HCT116 (cell line): ENCODE measurements around the gene RAD50.

Source experiments
- CEBPB ChIP-seq: IDR thresholded peaks from 2 replicates; pipeline ENCODE4 v1.6.1; 2012; ENCODE audit warnings: low read depth
- ELF1 ChIP-seq: IDR thresholded peaks from 2 replicates; pipeline ENCODE4 v1.6.1; 2012; ENCODE audit warnings: low read depth, borderline replicate concordance
- FOSL1 ChIP-seq: IDR thresholded peaks from 2 replicates; pipeline ENCODE4 v1.6.1; 2012; ENCODE audit warnings: low read depth
- JUND ChIP-seq: IDR thresholded peaks from 2 replicates; pipeline ENCODE4 v1.6.1; 2012
- POLR2A ChIP-seq: IDR thresholded peaks from 2 replicates; pipeline ENCODE4 v1.7.0; 2011; ENCODE audit warnings: borderline replicate concordance; ENCODE audit not compliant: insufficient read depth, insufficient read length; ENCODE audit errors: extremely low read depth
- POLR2AphosphoS5 ChIP-seq: IDR thresholded peaks from 2 replicates; pipeline ENCODE4 v1.6.1; 2011; ENCODE audit warnings: mild to moderate bottlenecking, low read depth, low read length, moderate library complexity
- ZFX ChIP-seq: fragments of 450-650 bp; IDR thresholded peaks from 2 replicates; pipeline ENCODE4 v1.6.1; 2017
- TF ChIP-seq, protein P1 (sequence below), 3 experiments: fragments of 200-600 bp in 1 of 3; sonication (generic) in 1 of 3; IDR thresholded peaks in 2 of 3; conservative IDR thresholded peaks in 1 of 3; 2 replicates each; pipeline ENCODE4 v1.5.1; 2012 to 2017; ENCODE audit warnings: low read depth in 2 of 3, low read length in 2 of 3, antibody characterized with exemption in 1 of 3, borderline replicate concordance in 1 of 3, control low read depth in 1 of 3, mild to moderate bottlenecking in 1 of 3, mixed read lengths in 1 of 3, mixed run types in 1 of 3, moderate library complexity in 1 of 3; ENCODE audit not compliant: insufficient read depth in 1 of 3

DNA sequence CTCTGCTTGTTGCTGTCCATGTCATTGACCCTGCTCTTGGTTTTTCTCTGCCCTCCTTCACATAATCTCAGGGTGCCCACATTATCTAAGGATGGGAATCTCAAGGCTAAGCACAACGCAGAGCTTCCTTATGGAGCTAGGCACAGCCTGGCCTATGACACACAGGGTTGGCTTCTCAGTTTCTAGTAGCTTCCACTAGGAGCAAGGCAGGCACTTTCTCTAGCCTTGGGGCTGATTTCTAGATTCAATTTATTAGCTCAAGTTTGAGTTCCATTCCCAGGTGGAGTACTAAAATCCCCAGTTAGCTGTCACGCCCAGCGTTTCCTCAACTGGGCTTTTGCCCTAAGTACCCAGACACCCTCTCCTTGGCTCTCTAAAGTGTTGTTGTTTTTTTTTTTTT, 129.4 kb downstream of the RAD50 start:
- TF ChIP-seq, protein P1, sequence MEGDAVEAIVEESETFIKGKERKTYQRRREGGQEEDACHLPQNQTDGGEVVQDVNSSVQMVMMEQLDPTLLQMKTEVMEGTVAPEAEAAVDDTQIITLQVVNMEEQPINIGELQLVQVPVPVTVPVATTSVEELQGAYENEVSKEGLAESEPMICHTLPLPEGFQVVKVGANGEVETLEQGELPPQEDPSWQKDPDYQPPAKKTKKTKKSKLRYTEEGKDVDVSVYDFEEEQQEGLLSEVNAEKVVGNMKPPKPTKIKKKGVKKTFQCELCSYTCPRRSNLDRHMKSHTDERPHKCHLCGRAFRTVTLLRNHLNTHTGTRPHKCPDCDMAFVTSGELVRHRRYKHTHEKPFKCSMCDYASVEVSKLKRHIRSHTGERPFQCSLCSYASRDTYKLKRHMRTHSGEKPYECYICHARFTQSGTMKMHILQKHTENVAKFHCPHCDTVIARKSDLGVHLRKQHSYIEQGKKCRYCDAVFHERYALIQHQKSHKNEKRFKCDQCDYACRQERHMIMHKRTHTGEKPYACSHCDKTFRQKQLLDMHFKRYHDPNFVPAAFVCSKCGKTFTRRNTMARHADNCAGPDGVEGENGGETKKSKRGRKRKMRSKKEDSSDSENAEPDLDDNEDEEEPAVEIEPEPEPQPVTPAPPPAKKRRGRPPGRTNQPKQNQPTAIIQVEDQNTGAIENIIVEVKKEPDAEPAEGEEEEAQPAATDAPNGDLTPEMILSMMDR (IDR thresholded peaks at IDR 0.05 in 2 of 3, conservative IDR thresholded peaks at IDR 0.05 in 1 of 3; ENCODE audit: borderline replicate concordance in 1 of 3, insufficient read depth in 1 of 3, low read depth in 2 of 3, low read length in 2 of 3): no peak
- TF ChIP-seq ZFX (no peak), CEBPB (no peak), JUND (no peak), POLR2A (no peak), FOSL1 (no peak), ELF1 (no peak), POLR2AphosphoS5 (no peak)
